Measurements from ENCODE around the gene MGRN1.

Gene MGRN1

DNA sequence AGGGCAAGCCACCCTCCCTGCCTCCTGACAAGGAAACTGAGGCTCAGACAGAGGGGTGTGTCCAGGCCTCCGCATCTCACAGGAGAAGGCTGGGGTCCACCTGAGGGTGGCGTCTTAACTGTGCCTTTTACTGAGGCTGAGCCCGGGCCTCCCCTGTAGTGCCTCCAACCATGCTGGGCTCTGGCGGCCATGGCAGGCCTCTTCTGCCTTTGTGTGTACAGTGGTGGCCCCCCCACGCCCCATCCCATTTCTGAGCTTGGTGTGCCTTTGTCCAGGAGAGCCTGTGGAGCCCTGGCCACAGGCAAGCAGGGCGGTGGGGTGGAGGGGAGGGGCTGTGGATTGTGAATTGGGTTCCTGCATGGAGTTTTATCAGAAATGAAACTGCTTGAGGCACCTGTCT lies 31.2 kb downstream of the MGRN1 start:
- TF ChIP-seq, protein P1, sequence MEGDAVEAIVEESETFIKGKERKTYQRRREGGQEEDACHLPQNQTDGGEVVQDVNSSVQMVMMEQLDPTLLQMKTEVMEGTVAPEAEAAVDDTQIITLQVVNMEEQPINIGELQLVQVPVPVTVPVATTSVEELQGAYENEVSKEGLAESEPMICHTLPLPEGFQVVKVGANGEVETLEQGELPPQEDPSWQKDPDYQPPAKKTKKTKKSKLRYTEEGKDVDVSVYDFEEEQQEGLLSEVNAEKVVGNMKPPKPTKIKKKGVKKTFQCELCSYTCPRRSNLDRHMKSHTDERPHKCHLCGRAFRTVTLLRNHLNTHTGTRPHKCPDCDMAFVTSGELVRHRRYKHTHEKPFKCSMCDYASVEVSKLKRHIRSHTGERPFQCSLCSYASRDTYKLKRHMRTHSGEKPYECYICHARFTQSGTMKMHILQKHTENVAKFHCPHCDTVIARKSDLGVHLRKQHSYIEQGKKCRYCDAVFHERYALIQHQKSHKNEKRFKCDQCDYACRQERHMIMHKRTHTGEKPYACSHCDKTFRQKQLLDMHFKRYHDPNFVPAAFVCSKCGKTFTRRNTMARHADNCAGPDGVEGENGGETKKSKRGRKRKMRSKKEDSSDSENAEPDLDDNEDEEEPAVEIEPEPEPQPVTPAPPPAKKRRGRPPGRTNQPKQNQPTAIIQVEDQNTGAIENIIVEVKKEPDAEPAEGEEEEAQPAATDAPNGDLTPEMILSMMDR (conservative IDR thresholded peaks at IDR 0.05; ENCODE audit: low read depth, low read length) = no peak
- DNase-seq (ENCODE audit: low read depth) = no peak
- H3K4me3 ChIP-seq (ENCODE audit: low read length) = no peak overlapping the region

DNA sequence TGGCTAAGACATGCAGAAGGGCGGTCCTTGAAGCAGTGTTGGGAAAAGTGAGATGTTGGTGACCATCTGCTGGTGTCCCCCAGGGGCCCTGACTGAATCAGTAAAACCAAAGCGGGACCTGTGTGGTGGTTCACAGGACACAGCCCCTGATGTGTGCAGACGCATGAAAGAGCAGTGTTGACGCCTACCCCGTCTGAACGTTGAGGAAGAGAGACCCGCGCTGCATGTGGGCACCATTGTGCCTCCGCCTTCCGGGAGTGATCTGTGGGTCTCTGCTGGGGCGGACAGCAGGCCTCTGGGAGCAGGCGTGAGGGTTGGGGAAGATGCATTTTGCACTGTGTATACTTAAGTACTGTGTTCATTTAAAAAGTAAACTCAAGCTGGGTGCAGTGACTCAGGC lies 31.6 kb downstream of the MGRN1 start:
- DNase-seq (ENCODE audit: low read depth) = no peak
- TF ChIP-seq, protein P1 (conservative IDR thresholded peaks at IDR 0.05; ENCODE audit: low read depth, low read length) = no peak
- no peak overlapping the region for H3K4me3 ChIP-seq (ENCODE audit: low read length)

DNA sequence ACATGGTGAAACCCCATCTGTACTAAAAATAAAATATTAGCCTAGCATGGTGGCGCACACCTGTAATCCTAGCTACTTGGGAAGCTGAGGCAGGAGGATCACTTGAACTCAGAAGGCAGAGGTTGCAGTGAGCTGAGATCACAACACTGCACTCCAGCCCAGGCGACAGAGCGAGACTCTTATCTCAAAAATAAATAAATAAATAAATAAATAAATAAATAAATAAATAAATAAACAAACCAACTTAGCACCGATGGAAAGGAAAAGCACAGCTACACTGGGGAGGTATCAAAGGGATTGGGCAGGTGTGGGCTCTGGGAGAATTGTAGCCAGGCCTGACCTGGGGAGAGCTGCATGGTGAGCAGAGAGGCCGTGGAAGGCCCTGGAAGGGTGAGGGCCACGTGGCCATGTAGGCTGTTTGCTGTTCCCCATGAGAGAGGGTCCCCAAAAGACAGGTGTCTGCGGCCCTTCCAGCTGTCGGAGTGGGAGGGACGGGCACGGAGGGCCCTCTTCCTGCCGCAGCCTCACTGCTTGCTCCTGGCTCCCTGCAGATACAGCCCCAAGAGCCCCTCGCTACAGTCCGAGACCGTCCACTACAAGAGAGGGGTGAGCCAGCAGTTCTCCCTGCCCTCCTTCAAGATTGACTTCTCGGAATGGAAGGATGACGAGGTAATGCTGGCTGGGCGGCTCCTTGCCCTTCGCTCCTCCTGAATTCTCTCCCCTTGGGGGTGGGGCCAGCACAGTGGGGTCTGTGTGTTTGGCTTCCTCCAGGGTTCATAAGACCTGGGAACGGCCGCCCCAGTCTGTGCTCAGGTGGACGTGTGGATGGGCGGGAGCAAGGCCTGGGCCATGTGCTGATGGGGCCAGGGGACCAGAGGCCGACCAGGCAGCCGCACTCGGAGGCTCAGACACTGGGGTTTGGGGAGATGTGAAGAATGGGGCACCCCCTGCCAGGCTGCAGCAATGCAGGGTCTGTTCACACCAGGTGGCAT lies 32.4 kb downstream of the MGRN1 start:
- no peak for DNase-seq (ENCODE audit: low read depth)
- TF ChIP-seq, protein P1 (conservative IDR thresholded peaks at IDR 0.05; ENCODE audit: low read depth, low read length) = no peak
- H3K4me3 ChIP-seq (ENCODE audit: low read length) = no peak overlapping the region

DNA sequence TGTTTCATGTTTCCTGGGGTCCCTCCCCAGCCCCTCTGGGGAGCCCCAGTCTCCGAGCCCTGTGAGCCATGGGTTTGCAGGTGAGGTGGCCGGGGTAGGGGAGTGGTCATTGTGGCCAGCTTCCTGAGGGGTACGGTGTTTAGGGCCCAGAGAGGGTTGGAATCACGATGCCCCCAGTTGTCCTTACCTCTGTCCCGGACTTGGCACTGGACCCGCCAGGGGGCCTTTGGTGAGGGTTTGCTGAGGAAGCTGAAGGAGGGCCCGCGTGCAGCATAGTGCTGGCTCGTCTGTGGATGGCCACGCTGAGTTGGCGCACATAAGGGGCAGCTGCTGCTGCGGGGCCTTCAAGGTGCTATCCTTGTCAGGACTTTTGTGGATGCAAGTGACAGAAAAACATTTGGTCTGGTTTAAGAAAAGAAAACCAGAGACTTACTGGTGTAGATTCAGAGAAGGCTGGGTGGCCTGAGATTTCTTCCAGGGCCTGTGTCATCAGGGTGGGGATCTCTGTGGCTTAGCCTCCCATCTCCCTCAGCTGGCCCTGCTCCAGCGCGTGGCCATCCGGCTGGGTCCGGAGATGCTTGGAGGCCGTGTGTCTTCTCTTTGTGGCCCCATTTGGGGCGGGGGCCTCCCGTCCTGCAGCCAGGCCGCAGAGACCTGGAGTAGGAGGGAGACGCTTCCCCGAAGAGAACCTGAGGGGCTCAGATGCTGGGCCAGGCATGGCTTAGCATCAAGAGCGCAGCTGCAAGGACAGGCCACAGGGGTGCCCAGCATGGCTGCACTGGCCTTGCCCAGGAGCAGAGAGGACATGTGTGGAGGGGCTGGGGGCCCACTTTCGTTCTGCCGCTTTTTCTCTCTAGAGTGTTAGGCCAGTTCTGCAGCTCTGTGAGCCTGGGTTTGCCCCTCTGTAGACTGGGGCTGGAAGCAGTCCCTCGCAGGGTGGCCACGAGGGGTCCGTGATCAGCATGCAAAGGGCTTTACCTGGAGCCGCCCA lies 35.0 kb downstream of the MGRN1 start:
- no peak overlapping the region for H3K4me3 ChIP-seq (ENCODE audit: low read length)
- TF ChIP-seq, protein P1 (conservative IDR thresholded peaks at IDR 0.05; ENCODE audit: low read depth, low read length) = no peak
- DNase-seq (ENCODE audit: low read depth) = no peak

DNA sequence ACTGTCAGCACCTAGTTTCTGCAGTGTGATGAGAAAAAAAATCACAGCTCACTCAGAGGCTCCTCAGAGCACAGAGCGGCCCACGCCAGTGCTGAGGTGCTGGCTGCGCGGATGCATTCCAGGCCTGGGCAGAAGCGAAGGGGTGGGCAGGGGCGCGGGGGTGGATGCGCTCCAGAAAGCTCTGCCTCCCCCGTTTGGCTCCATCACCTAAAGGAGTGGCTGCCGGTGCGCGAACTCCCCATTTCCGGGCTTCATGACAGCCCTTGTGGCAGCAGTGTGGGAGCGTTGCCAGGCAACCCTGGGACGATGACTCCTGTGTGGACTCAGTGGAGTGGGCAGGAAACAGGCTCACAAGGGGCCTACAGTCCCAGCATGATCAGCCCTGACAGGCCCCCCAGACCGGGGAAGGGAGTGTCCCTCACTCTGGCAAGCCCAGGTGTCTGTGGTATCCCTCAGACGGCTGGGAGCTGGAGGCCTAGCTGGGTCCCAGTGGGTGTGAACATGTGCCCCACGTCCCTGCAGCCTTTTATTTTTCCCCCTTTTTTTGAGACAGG lies 35.9 kb downstream of the MGRN1 start:
- peak; percentile 9 for DNase-seq (ENCODE audit: low read depth)
- TF ChIP-seq, protein P1 (conservative IDR thresholded peaks at IDR 0.05; ENCODE audit: low read depth, low read length) = no peak
- no peak overlapping the region for H3K4me3 ChIP-seq (ENCODE audit: low read length)

DNA sequence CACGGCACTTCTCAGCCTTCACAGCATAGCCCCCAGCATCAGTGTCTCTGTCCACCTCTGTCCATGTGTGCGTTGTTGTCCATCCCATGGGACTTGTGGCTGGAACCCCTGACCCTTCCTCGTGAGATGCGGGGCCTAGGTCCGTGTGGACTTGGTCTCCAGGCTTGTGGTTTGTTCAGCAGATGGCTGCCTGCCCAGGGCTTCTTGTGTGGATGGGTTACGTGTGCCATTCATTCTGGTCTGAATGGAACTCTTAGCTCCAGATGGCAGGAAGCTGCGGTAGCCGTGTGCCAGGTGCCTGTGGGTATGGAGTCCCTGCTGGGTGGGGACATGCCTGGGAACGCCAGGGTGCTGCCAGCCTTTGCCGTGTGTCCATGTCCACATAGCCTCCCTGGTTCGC lies 37.0 kb downstream of the MGRN1 start:
- TF ChIP-seq, protein P1 (conservative IDR thresholded peaks at IDR 0.05; ENCODE audit: low read depth, low read length) = no peak
- H3K4me3 ChIP-seq (ENCODE audit: low read length) = no peak overlapping the region
- DNase-seq (ENCODE audit: low read depth) = no peak

All from retinal pigment epithelial cell (primary cell).